ENCODE data around the gene MCM3AP.

Gene MCM3AP

GRCh38 chr21:46328151-46328550, 42.7 kb upstream of the MCM3AP start:
- Histone ChIP-seq H3K27me3 (ENCODE audit: low read length) (no peaks in the 10 kb centered on the region), H3K4me3 (ENCODE audit: insufficient read depth, low read length, poor library complexity, severe bottlenecking) (no peak overlapping the region), H3K9me3 (ENCODE audit: insufficient read depth, low read length) (no peaks in the 10 kb centered on the region), H3K79me2 (ENCODE audit: insufficient read depth, low read length) (peaks cover 84% of the 10 kb centered on the region), H3K4me2 (ENCODE audit: low read depth, low read length, poor library complexity, severe bottlenecking) (no peak overlapping the region), H3K9ac (ENCODE audit: low read length) (no peak overlapping the region), H2AFZ (ENCODE audit: low read depth, low read length, severe bottlenecking) (no peak overlapping the region), H3F3A (ENCODE audit: insufficient read depth) (0 out of 2 replicates have a peak, but pooled peaks cover 4% of the 10 kb centered on the region), H3K36me3 (ENCODE audit: low read length) (peaks cover 14% of the 10 kb centered on the region; the same call in 1 of the 2 replicates), H4K20me1 (ENCODE audit: low read depth, low read length) (peaks cover 4% of the 10 kb centered on the region; the same call in 1 of the 2 replicates), H3K27ac (ENCODE audit: low read depth, low read length) (no peak overlapping the region), H3K9me2 (replicated peaks; ENCODE audit: insufficient read depth, low read length) (no peaks in the 10 kb centered on the region)
- TF ChIP-seq CTCF (IDR thresholded peaks at IDR 0.05; ENCODE audit: insufficient read depth, low read length, poor library complexity, severe bottlenecking) (no peak), EZH2phosphoT487 (conservative IDR thresholded peaks at IDR 0.05; ENCODE audit: low read length) (no peak)

GRCh38 chr21:46327711-46328110, 42.3 kb upstream of the MCM3AP start:
- peaks cover 4% of the 10 kb centered on the region; the same call in 1 of the 2 replicates for H4K20me1 ChIP-seq (ENCODE audit: low read depth, low read length)
- no peak overlapping the region for H2AFZ ChIP-seq (ENCODE audit: low read depth, low read length, severe bottlenecking)
- no peak overlapping the region for H3K4me3 ChIP-seq (ENCODE audit: insufficient read depth, low read length, poor library complexity, severe bottlenecking)
- H3K9ac ChIP-seq (ENCODE audit: low read length) = no peak overlapping the region
- H3K9me2 ChIP-seq (replicated peaks; ENCODE audit: insufficient read depth, low read length) = no peaks in the 10 kb centered on the region
- H3K4me2 ChIP-seq (ENCODE audit: low read depth, low read length, poor library complexity, severe bottlenecking) = no peak overlapping the region
- peaks cover 87% of the 10 kb centered on the region for H3K79me2 ChIP-seq (ENCODE audit: insufficient read depth, low read length)
- H3K27me3 ChIP-seq (ENCODE audit: low read length) = no peaks in the 10 kb centered on the region
- TF ChIP-seq CTCF (IDR thresholded peaks at IDR 0.05; ENCODE audit: insufficient read depth, low read length, poor library complexity, severe bottlenecking) = no peak
- TF ChIP-seq EZH2phosphoT487 (conservative IDR thresholded peaks at IDR 0.05; ENCODE audit: low read length) = no peak
- peaks cover 14% of the 10 kb centered on the region; the same call in 1 of the 2 replicates for H3K36me3 ChIP-seq (ENCODE audit: low read length)
- H3K27ac ChIP-seq (ENCODE audit: low read depth, low read length) = no peak overlapping the region
- peaks cover 5% of the 10 kb centered on the region; the same call in 1 of the 2 replicates for H3F3A ChIP-seq (ENCODE audit: insufficient read depth)
- H3K9me3 ChIP-seq (ENCODE audit: insufficient read depth, low read length) = no peaks in the 10 kb centered on the region

GRCh38 chr21:46326110-46326703, 40.8 kb upstream of the MCM3AP start:
- Histone ChIP-seq H4K20me1 (ENCODE audit: low read depth, low read length) (peaks cover 16% of the 10 kb centered on the region; the same call in 1 of the 2 replicates), H3K4me2 (ENCODE audit: low read depth, low read length, poor library complexity, severe bottlenecking) (peak overlapping the region; percentile 77), H3K9me2 (replicated peaks; ENCODE audit: insufficient read depth, low read length) (no peaks in the 10 kb centered on the region), H3K79me2 (ENCODE audit: insufficient read depth, low read length) (peaks cover 88% of the 10 kb centered on the region), H2AFZ (ENCODE audit: low read depth, low read length, severe bottlenecking) (no peak overlapping the region), H3K9me3 (ENCODE audit: insufficient read depth, low read length) (no peaks in the 10 kb centered on the region), H3K27me3 (ENCODE audit: low read length) (no peaks in the 10 kb centered on the region), H3K27ac (ENCODE audit: low read depth, low read length) (peak overlapping the region; percentile 10; the same call in 1 of the 2 replicates), H3K9ac (ENCODE audit: low read length) (peak overlapping the region; percentile 96; the same call in 1 of the 2 replicates), H3K4me3 (ENCODE audit: insufficient read depth, low read length, poor library complexity, severe bottlenecking) (no peak overlapping the region), H3K36me3 (ENCODE audit: low read length) (peaks cover 20% of the 10 kb centered on the region), H3F3A (ENCODE audit: insufficient read depth) (peaks cover 19% of the 10 kb centered on the region)
- no peak for TF ChIP-seq EZH2phosphoT487 (conservative IDR thresholded peaks at IDR 0.05; ENCODE audit: low read length)
- no peak for TF ChIP-seq CTCF (IDR thresholded peaks at IDR 0.05; ENCODE audit: insufficient read depth, low read length, poor library complexity, severe bottlenecking)

All from SU-DHL-6 (cell line).